NCI-H1436 treated with DMSO at 0.1 percent for 48 hours (cell line): ENCODE results near the gene TRABD2B.

Source experiments
- DNase-seq: peaks from one replicate; lab custom pipeline; 2025; lab: John Stamatoyannopoulos, UW

TRABD2B gene

GRCh38 chr1:48021792-48022191 is 24.6 kb upstream of the TRABD2B start:
- DNase-seq = no peak

- DNase-seq = no peak
Measured at GRCh38 chr1:48019714-48020315, 22.6 kb upstream of the TRABD2B start.

- DNase-seq = no peak
Measured at GRCh38 chr1:48018799-48019198, 21.6 kb upstream of the TRABD2B start.

- DNase-seq = no peak
Measured at GRCh38 chr1:48017716-48018115, 20.5 kb upstream of the TRABD2B start.

- no peak for DNase-seq
Measured at GRCh38 chr1:48016515-48016914, 19.3 kb upstream of the TRABD2B start.

- DNase-seq = no peak
Measured at GRCh38 chr1:48013270-48013669, 16.1 kb upstream of the TRABD2B start.

- no peak for DNase-seq
Measured at GRCh38 chr1:48007047-48007446, 9.9 kb upstream of the TRABD2B start.

- DNase-seq = no peak
Measured at GRCh38 chr1:48006264-48006663, 9.1 kb upstream of the TRABD2B start.

- no peak for DNase-seq
Measured at GRCh38 chr1:48005253-48006117, 8.3 kb upstream of the TRABD2B start.

- no peak for DNase-seq
Measured at GRCh38 chr1:48003741-48004531, 6.8 kb upstream of the TRABD2B start.

- no peak for DNase-seq
Measured at GRCh38 chr1:48002142-48002541, 5.0 kb upstream of the TRABD2B start.

GRCh38 chr1:48001696-48002095 is 4.5 kb upstream of the TRABD2B start:
- DNase-seq = no peak

- no peak for DNase-seq
Measured at GRCh38 chr1:48000883-48001282, 3.7 kb upstream of the TRABD2B start.

GRCh38 chr1:47999097-47999496 is 1.9 kb upstream of the TRABD2B start:
- no peak for DNase-seq

GRCh38 chr1:47998396-47998990 is 1.3 kb upstream of the TRABD2B start:
- DNase-seq = no peak

- DNase-seq = no peak
Measured at GRCh38 chr1:47996406-47997226, 569 bp downstream of the TRABD2B start.

GRCh38 chr1:47996060-47996405 is 1.2 kb downstream of the TRABD2B start:
- no peak for DNase-seq

GRCh38 chr1:47995306-47996050 is 1.7 kb downstream of the TRABD2B start:
- DNase-seq = no peak

GRCh38 chr1:47993881-47994625 is 3.1 kb downstream of the TRABD2B start:
- DNase-seq = no peak

- no peak for DNase-seq
Measured at GRCh38 chr1:47993416-47993740, 3.8 kb downstream of the TRABD2B start.
